MM.1S (cell line): ENCODE data around the gene CERS5.

Source experiments
- DNase-seq: peaks from one replicate; pipeline ENCODE4 v3.0.0-alpha.2; 2015
- H2AFZ ChIP-seq: fragments of 300-600 bp; sonication (generic); 2 replicates; pipeline ENCODE4 v1.6.0; 2016; ENCODE audit warnings: antibody characterized with exemption, low read length
- H3F3A ChIP-seq: fragments of 300-600 bp; sonication (generic); 2 replicates; pipeline ENCODE4 v1.6.1; 2016; ENCODE audit warnings: mild to moderate bottlenecking, antibody characterized with exemption, low read length, moderate library complexity, mixed read lengths; ENCODE audit not compliant: insufficient read depth
- H3K27ac ChIP-seq: fragments of 300-600 bp; sonication (generic); 2 replicates; pipeline ENCODE4 v1.5.1; 2016; ENCODE audit warnings: mild to moderate bottlenecking, low read length
- H3K27me3 ChIP-seq: fragments of 300-600 bp; sonication (generic); replicated peaks from 2 replicates; pipeline ENCODE4 v1.6.0; 2016; ENCODE audit warnings: low read length; ENCODE audit not compliant: insufficient read depth
- H3K36me3 ChIP-seq: fragments of 300-600 bp; sonication (generic); replicated peaks from 2 replicates; pipeline ENCODE4 v1.6.1; 2016; ENCODE audit warnings: mild to moderate bottlenecking, low read length, mixed read lengths; ENCODE audit not compliant: insufficient read depth
- H3K4me1 ChIP-seq: fragments of 300-600 bp; sonication (generic); 2 replicates; pipeline ENCODE4 v1.6.1; 2016; ENCODE audit warnings: low read length, mixed read lengths
- H3K4me2 ChIP-seq: fragments of 300-600 bp; sonication (generic); 2 replicates; pipeline ENCODE4 v1.6.0; 2016; ENCODE audit warnings: low read depth, low read length
- H3K4me3 ChIP-seq: fragments of 300-600 bp; sonication (generic); 2 replicates; pipeline ENCODE4 v1.5.1; 2016; ENCODE audit warnings: low read length, mixed read lengths
- H3K79me2 ChIP-seq: fragments of 300-600 bp; sonication (generic); 2 replicates; pipeline ENCODE4 v1.6.1; 2016; ENCODE audit warnings: mixed run types, low read length, mixed read lengths
- H3K9ac ChIP-seq: fragments of 300-600 bp; sonication (generic); 2 replicates; pipeline ENCODE4 v1.6.1; 2016; ENCODE audit warnings: low read length, mixed read lengths
- H3K9me2 ChIP-seq: fragments of 300-600 bp; sonication (generic); replicated peaks from 2 replicates; pipeline ENCODE4 v1.6.1; 2016; ENCODE audit warnings: mild to moderate bottlenecking, low read length, mixed read lengths; ENCODE audit not compliant: insufficient read depth
- H3K9me3 ChIP-seq: fragments of 300-600 bp; sonication (generic); replicated peaks from 2 replicates; pipeline ENCODE4 v1.6.1; 2016; ENCODE audit warnings: mild to moderate bottlenecking, low read length, mixed read lengths; ENCODE audit not compliant: insufficient read depth
- H4K20me1 ChIP-seq: fragments of 300-600 bp; sonication (generic); 2 replicates; pipeline ENCODE4 v1.6.1; 2016; ENCODE audit warnings: mild to moderate bottlenecking, low read length, moderate library complexity, mixed read lengths; ENCODE audit not compliant: insufficient read depth
- EZH2 ChIP-seq: fragments of 300-600 bp; sonication (generic); optimal IDR thresholded peaks from 2 replicates; pipeline ENCODE3; 2017; ENCODE audit warnings: low read depth, mild to moderate bottlenecking, antibody characterized with exemption, low read length, mixed read lengths
- EZH2phosphoT487 ChIP-seq: fragments of 300-600 bp; sonication (generic); IDR thresholded peaks from 2 replicates; pipeline ENCODE4 v1.6.1; 2018; ENCODE audit warnings: antibody characterized with exemption, low read length
- TF ChIP-seq, protein P1 (sequence below): fragments of 300-600 bp; sonication (generic); IDR thresholded peaks from 2 replicates; pipeline ENCODE4 v1.5.1; 2016; ENCODE audit warnings: antibody characterized with exemption, low read length, mixed read lengths

CERS5 gene

DNA sequence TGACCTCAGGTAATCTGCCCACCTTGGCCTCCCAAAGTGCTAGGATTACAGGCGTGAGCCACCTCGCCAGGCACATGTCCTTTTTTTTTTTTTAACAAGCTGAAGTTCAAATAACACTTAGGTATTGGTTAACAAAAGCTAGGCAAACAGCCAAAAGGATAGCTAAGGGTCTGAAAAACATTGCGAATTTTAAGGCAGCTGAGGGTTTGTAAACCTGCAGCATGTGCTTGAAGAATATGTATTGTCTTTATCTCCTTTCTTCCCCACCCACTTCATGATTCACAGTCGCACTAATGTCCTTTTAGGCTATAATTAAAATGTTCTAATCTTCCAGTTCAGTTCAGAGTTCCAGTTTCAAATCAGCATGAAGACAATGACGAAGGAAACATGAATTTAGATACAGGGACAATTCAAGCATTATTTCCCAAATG lies 30.1 kb upstream of the CERS5 start:
- Histone ChIP-seq H3K4me3 (no peak overlapping the region), H3K9me2 (no peaks in the 10 kb centered on the region), H3K4me2 (no peak overlapping the region), H3K9me3 (no peaks in the 10 kb centered on the region), H2AFZ (no peak overlapping the region), H3K9ac (no peak overlapping the region), H4K20me1 (no peaks in the 10 kb centered on the region), H3F3A (no peaks in the 10 kb centered on the region), H3K79me2 (no peaks in the 10 kb centered on the region), H3K4me1 (no peaks in the 10 kb centered on the region), H3K27me3 (no peaks in the 10 kb centered on the region), H3K36me3 (no peaks in the 10 kb centered on the region), H3K27ac (no peak overlapping the region)
- no peak for DNase-seq
- no peak for TF ChIP-seq EZH2
- no peak for TF ChIP-seq EZH2phosphoT487
- TF ChIP-seq, protein P1, sequence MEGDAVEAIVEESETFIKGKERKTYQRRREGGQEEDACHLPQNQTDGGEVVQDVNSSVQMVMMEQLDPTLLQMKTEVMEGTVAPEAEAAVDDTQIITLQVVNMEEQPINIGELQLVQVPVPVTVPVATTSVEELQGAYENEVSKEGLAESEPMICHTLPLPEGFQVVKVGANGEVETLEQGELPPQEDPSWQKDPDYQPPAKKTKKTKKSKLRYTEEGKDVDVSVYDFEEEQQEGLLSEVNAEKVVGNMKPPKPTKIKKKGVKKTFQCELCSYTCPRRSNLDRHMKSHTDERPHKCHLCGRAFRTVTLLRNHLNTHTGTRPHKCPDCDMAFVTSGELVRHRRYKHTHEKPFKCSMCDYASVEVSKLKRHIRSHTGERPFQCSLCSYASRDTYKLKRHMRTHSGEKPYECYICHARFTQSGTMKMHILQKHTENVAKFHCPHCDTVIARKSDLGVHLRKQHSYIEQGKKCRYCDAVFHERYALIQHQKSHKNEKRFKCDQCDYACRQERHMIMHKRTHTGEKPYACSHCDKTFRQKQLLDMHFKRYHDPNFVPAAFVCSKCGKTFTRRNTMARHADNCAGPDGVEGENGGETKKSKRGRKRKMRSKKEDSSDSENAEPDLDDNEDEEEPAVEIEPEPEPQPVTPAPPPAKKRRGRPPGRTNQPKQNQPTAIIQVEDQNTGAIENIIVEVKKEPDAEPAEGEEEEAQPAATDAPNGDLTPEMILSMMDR = no peak

DNA sequence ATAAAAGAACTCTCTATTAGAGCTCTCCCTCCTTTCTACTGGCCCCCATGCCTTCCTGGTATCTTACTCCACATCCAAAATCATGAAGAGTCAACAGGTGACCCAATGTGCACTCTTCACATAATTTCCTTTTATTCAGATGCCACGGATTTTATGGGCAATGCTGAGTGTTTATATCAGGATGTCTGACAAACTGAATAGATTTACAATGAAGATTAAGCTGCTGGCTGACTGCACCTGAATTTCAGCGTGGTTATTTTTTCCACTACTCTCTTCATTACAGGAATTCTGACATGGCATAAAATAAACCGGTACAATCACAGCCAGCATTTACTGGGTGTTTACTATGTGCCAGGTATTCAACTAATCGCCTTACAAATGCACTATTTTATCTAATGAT lies 29.4 kb upstream of the CERS5 start:
- no peaks in the 10 kb centered on the region for H3K27me3 ChIP-seq
- TF ChIP-seq, protein P1 = no peak
- TF ChIP-seq EZH2phosphoT487 (no peak), EZH2 (no peak)
- H3K9me3 ChIP-seq = no peaks in the 10 kb centered on the region
- H3K27ac ChIP-seq = no peak overlapping the region
- H3K4me3 ChIP-seq = no peak overlapping the region
- no peak overlapping the region for H3K4me2 ChIP-seq
- H3K9ac ChIP-seq = no peak overlapping the region
- no peak for DNase-seq
- no peaks in the 10 kb centered on the region for H3K4me1 ChIP-seq
- H4K20me1 ChIP-seq = no peaks in the 10 kb centered on the region
- H2AFZ ChIP-seq = no peak overlapping the region
- no peaks in the 10 kb centered on the region for H3K79me2 ChIP-seq
- no peaks in the 10 kb centered on the region for H3K36me3 ChIP-seq
- H3F3A ChIP-seq = no peaks in the 10 kb centered on the region
- no peaks in the 10 kb centered on the region for H3K9me2 ChIP-seq

DNA sequence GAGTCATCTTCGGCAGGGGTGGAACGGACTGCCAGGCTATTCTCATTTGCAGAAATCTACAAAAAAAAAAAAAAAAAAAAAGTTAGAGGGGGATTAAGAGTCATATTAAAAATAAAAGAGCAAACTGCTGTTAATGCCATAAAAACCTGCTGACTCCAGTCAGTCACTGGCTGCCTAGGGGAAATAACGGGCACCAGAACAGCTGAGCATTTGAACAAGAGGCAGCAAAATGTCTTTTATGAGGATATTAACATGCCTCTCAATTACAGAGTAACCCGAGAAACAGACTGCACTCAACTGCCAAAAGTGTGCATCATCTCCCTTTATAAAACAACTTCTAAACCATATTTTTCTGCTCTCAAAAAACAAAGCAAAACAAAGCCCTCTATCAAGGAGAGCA lies 28.7 kb upstream of the CERS5 start:
- Histone ChIP-seq H3F3A (no peaks in the 10 kb centered on the region), H2AFZ (no peak overlapping the region), H3K79me2 (no peaks in the 10 kb centered on the region), H3K9ac (no peak overlapping the region), H3K9me2 (no peaks in the 10 kb centered on the region), H3K4me3 (no peak overlapping the region), H4K20me1 (no peaks in the 10 kb centered on the region), H3K27me3 (no peaks in the 10 kb centered on the region), H3K9me3 (no peaks in the 10 kb centered on the region), H3K36me3 (no peaks in the 10 kb centered on the region), H3K4me1 (no peaks in the 10 kb centered on the region), H3K4me2 (no peak overlapping the region), H3K27ac (no peak overlapping the region)
- DNase-seq = no peak
- TF ChIP-seq EZH2 = no peak
- TF ChIP-seq EZH2phosphoT487 = no peak
- TF ChIP-seq, protein P1 = no peak
